SK-N-SH (cell line): ENCODE data around the gene APEH. TPM values are rescaled to one million over a fixed set of nuclear protein-coding genes. Genes with fewer than 3 reads are reported as not detected.

Experiments
- CTCF ChIA-PET: fragments of 300-600, 350-600 bp; formaldehyde crosslinking; extraction: SDS; loops from one replicate; lab custom pipeline; 2021; lab: Yijun Ruan, JAX
- POLR2A ChIA-PET: fragments of 350-600 bp; sonication (Branson Sonifier 250); formaldehyde crosslinking; extraction: SDS; loops from one replicate; lab custom pipeline; 2020; ENCODE audit warnings: antibody characterized with exemption, inconsistent platforms; lab: Yijun Ruan, JAX
- DNase-seq: peaks from one replicate; pipeline ENCODE4 v3.0.0; 2012
- H2AFZ ChIP-seq: fragments of 200-600 bp; sonication (generic); 2 replicates; pipeline ENCODE4 v1.8.1; 2016; ENCODE audit warnings: antibody characterized with exemption, mild to moderate bottlenecking, low read depth
- H3F3A ChIP-seq: fragments of 200-600 bp; sonication (generic); replicated peaks from 2 replicates; pipeline ENCODE3; 2016; ENCODE audit warnings: antibody characterized with exemption, mild to moderate bottlenecking; ENCODE audit not compliant: insufficient read depth
- H3K27ac ChIP-seq, 2 experiments: fragments of 200-500 bp in 1 of 2; fragments of 200-600 bp in 1 of 2; sonication (Bioruptor generic) in 1 of 2; sonication (generic), shearing (Covaris generic) in 1 of 2; 2 replicates each; pipeline versions ENCODE4 v1.5.1 to v1.6.1; 2014 to 2016; ENCODE audit warnings: low read depth in 2 of 2, inconsistent platforms in 1 of 2, low read length in 1 of 2, mild to moderate bottlenecking in 1 of 2, mixed read lengths in 1 of 2
- H3K27me3 ChIP-seq: fragments of 200-600 bp; sonication (generic), shearing (Covaris generic); 2 replicates; pipeline ENCODE4 v1.6.1; 2016; ENCODE audit warnings: mixed run types; ENCODE audit not compliant: insufficient read depth
- H3K36me3 ChIP-seq, 2 experiments: fragments of 200-500 bp in 1 of 2; fragments of 200-600 bp in 1 of 2; sonication (Bioruptor generic) in 1 of 2; sonication (generic) in 1 of 2; replicated peaks in 1 of 2; 2 replicates each; pipeline versions ENCODE3 to v1.5.1; 2014 to 2016; ENCODE audit warnings: low read length in 1 of 2, mild to moderate bottlenecking in 1 of 2; ENCODE audit not compliant: insufficient read depth in 2 of 2, control insufficient read depth in 1 of 2
- H3K4me1 ChIP-seq, 2 experiments: fragments of 200-500 bp in 1 of 2; fragments of 200-600 bp in 1 of 2; sonication (Bioruptor generic) in 1 of 2; sonication (generic), shearing (Covaris generic) in 1 of 2; 2 replicates each; pipeline versions ENCODE4 v1.5.1 to v1.6.1; 2014 to 2016; ENCODE audit warnings: low read depth in 1 of 2, low read length in 1 of 2, mixed run types in 1 of 2; ENCODE audit not compliant: insufficient read depth in 2 of 2, control insufficient read depth in 1 of 2
- H3K4me2 ChIP-seq: fragments of 200-600 bp; sonication (generic), shearing (Covaris generic); 2 replicates; pipeline ENCODE4 v1.6.1; 2017; ENCODE audit warnings: mixed run types
- H3K4me3 ChIP-seq, 2 experiments: fragments of 200-500 bp in 1 of 2; fragments of 200-600 bp in 1 of 2; sonication (Bioruptor generic) in 1 of 2; sonication (generic), shearing (Covaris generic) in 1 of 2; 2 replicates each; pipeline versions ENCODE4 v1.5.1 to v1.8.1; 2014 to 2016; ENCODE audit warnings: low read depth in 2 of 2, inconsistent platforms in 1 of 2, low read length in 1 of 2, mild to moderate bottlenecking in 1 of 2, mixed read lengths in 1 of 2, moderate library complexity in 1 of 2
- H3K79me2 ChIP-seq: fragments of 200-600 bp; sonication (generic); 2 replicates; pipeline ENCODE4 v1.8.1; 2017; ENCODE audit warnings: mild to moderate bottlenecking; ENCODE audit not compliant: insufficient read depth
- H3K9ac ChIP-seq: fragments of 200-600 bp; sonication (generic); 2 replicates; pipeline ENCODE4 v1.6.1; 2017; ENCODE audit warnings: mixed run types
- H3K9me2 ChIP-seq: fragments of 200-600 bp; sonication (generic); 2 replicates; pipeline ENCODE4 v1.6.1; 2017; ENCODE audit warnings: mixed run types
- H3K9me3 ChIP-seq: fragments of 200-600 bp; sonication (generic); 2 replicates; pipeline ENCODE4 v1.6.1; 2017; ENCODE audit warnings: mixed run types, mild to moderate bottlenecking, moderate library complexity
- H4K20me1 ChIP-seq: fragments of 200-600 bp; sonication (generic); 2 replicates; pipeline ENCODE4 v1.6.1; 2017; ENCODE audit warnings: mild to moderate bottlenecking, mixed run types; ENCODE audit not compliant: insufficient read depth
- CHD2 ChIP-seq: fragments of 150-350 bp; IDR thresholded peaks from 2 replicates; pipeline ENCODE4 v1.6.1; 2018; ENCODE audit warnings: low read length; ENCODE audit not compliant: partially characterized antibody
- CTCF ChIP-seq: fragments of 200-600 bp; sonication (generic); IDR thresholded peaks from 2 replicates; pipeline ENCODE4 v1.6.1; 2017; ENCODE audit warnings: antibody characterized with exemption, mild to moderate bottlenecking, moderate library complexity
- EP300 ChIP-seq, 2 experiments: IDR thresholded peaks; 2 replicates each; pipeline versions ENCODE4 v1.4.0 to v1.6.1; 2012; ENCODE audit warnings: borderline replicate concordance in 1 of 2, low read depth in 1 of 2, low read length in 1 of 2
- EZH2phosphoT487 ChIP-seq: fragments of 200-600 bp; sonication (generic); IDR thresholded peaks from 2 replicates; pipeline ENCODE4 v1.6.1; 2017; ENCODE audit warnings: low read depth, mixed run types, mild to moderate bottlenecking, antibody characterized with exemption, moderate library complexity, borderline replicate concordance
- FOSL2 ChIP-seq: IDR thresholded peaks from 2 replicates; pipeline ENCODE4 v1.4.0; 2012; ENCODE audit warnings: low read depth, mild to moderate bottlenecking, moderate library complexity, borderline replicate concordance
- FOXM1 ChIP-seq: IDR thresholded peaks from 2 replicates; pipeline ENCODE4 v1.4.0; 2012; ENCODE audit warnings: low read depth, mild to moderate bottlenecking
- GABPA ChIP-seq: IDR thresholded peaks from 2 replicates; pipeline ENCODE4 v1.4.0; 2012; ENCODE audit warnings: low read depth, mild to moderate bottlenecking
- JUND ChIP-seq: IDR thresholded peaks from 2 replicates; pipeline ENCODE4 v1.4.0; 2012
- MAX ChIP-seq: IDR thresholded peaks from 2 replicates; pipeline ENCODE4 v1.4.0; 2012; ENCODE audit warnings: low read depth
- MXI1 ChIP-seq: IDR thresholded peaks from 2 replicates; pipeline ENCODE4 v1.6.1; 2012; ENCODE audit warnings: mild to moderate bottlenecking, low read depth, low read length, improper control_type of control experiment
- NFIC ChIP-seq: IDR thresholded peaks from 2 replicates; pipeline ENCODE4 v1.4.0; 2012; ENCODE audit warnings: borderline replicate concordance
- NRF1 ChIP-seq: IDR thresholded peaks from 2 replicates; pipeline ENCODE4 v1.6.1; 2012; ENCODE audit warnings: low read depth, mild to moderate bottlenecking, low read length
- RAD21 ChIP-seq: IDR thresholded peaks from 2 replicates; pipeline ENCODE4 v1.6.1; 2012; ENCODE audit warnings: mild to moderate bottlenecking, low read length
- SIN3A ChIP-seq: IDR thresholded peaks from 2 replicates; pipeline ENCODE4 v1.6.1; 2012; ENCODE audit warnings: low read depth, mild to moderate bottlenecking, low read length, moderate library complexity, borderline replicate concordance
- SMC3 ChIP-seq: IDR thresholded peaks from 2 replicates; pipeline ENCODE4 v1.6.1; 2012; ENCODE audit warnings: low read depth, low read length, improper control_type of control experiment
- TAF1 ChIP-seq: IDR thresholded peaks from 2 replicates; pipeline ENCODE4 v1.6.1; 2012; ENCODE audit warnings: low read depth, mild to moderate bottlenecking, low read length, moderate library complexity, borderline replicate concordance
- YY1 ChIP-seq: IDR thresholded peaks from 2 replicates; pipeline ENCODE4 v1.4.0; 2012; ENCODE audit warnings: low read depth, mild to moderate bottlenecking
- WGBS: methylation state at CpG from one replicate; pipeline ENCODE4 v1.1.6; 2017; ENCODE audit warnings: low lambda C conversion rate; 5-methylcytosine and 5-hydroxymethylcytosine counted together
- polyA plus RNA-seq, 3 experiments: library from polyadenylated mRNA; depleted of rRNA; stranded (reverse); fragments of >200 nt; gene quantifications; 2 replicates each; pipeline ENCODE4 v1.2.3, GENCODE V29; 2012
- TF ChIP-seq, protein P1 (sequence below): IDR thresholded peaks from 2 replicates; pipeline ENCODE4 v1.6.1; 2012; ENCODE audit warnings: mild to moderate bottlenecking, low read depth, low read length, moderate library complexity

The APEH gene
- polyA plus RNA-seq, 1 of the 3 experiments (the other 2 are of a cell fraction), result 112 TPM

DNA sequence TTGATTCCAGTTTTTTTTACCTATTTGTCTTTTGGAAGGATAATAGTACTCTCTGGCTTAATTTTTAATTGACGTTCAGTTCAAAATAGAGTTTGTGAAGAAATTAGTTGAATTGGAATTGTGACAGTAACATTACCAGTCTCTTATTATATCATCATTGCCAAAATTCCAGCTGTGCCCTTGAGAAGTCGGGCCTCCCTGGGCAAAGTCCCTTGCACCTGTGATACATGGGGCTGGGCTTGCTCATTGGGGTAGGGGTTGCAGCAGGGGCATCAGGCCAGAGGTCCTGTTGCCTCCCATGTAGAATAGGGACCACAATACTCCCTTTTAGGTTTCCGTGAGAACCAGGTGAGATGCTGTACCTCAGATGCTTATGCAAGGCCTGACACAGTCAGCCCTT is 27.9 kb upstream of the APEH start:
- Histone ChIP-seq H3K4me3 (no peak overlapping the region), H3K9me3 (no peaks in the 10 kb centered on the region), H2AFZ (no peak overlapping the region), H3K4me1 (peaks cover 0 to 9% of the 10 kb centered on the region in 2 experiments; a peak in 1 of 4 replicates), H3K9me2 (no peaks in the 10 kb centered on the region), H3K27me3 (no peaks in the 10 kb centered on the region), H4K20me1 (no peaks in the 10 kb centered on the region), H3K79me2 (no peaks in the 10 kb centered on the region), H3K4me2 (no peak overlapping the region), H3K27ac (no peak overlapping the region), H3K9ac (no peak overlapping the region), H3K36me3 (no peaks in the 10 kb centered on the region), H3F3A (no peaks in the 10 kb centered on the region)
- TF ChIP-seq SIN3A, result no peak
- no peak for TF ChIP-seq MXI1
- TF ChIP-seq YY1, result no peak
- no peak for TF ChIP-seq CTCF
- no peak for TF ChIP-seq CHD2
- TF ChIP-seq, protein P1, sequence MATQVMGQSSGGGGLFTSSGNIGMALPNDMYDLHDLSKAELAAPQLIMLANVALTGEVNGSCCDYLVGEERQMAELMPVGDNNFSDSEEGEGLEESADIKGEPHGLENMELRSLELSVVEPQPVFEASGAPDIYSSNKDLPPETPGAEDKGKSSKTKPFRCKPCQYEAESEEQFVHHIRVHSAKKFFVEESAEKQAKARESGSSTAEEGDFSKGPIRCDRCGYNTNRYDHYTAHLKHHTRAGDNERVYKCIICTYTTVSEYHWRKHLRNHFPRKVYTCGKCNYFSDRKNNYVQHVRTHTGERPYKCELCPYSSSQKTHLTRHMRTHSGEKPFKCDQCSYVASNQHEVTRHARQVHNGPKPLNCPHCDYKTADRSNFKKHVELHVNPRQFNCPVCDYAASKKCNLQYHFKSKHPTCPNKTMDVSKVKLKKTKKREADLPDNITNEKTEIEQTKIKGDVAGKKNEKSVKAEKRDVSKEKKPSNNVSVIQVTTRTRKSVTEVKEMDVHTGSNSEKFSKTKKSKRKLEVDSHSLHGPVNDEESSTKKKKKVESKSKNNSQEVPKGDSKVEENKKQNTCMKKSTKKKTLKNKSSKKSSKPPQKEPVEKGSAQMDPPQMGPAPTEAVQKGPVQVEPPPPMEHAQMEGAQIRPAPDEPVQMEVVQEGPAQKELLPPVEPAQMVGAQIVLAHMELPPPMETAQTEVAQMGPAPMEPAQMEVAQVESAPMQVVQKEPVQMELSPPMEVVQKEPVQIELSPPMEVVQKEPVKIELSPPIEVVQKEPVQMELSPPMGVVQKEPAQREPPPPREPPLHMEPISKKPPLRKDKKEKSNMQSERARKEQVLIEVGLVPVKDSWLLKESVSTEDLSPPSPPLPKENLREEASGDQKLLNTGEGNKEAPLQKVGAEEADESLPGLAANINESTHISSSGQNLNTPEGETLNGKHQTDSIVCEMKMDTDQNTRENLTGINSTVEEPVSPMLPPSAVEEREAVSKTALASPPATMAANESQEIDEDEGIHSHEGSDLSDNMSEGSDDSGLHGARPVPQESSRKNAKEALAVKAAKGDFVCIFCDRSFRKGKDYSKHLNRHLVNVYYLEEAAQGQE, result no peak
- TF ChIP-seq FOXM1, result no peak
- no peak for TF ChIP-seq SMC3
- no peak for TF ChIP-seq EZH2phosphoT487
- no peak for TF ChIP-seq MAX
- TF ChIP-seq JUND, result no peak
- TF ChIP-seq FOSL2, result no peak
- TF ChIP-seq RAD21, result no peak
- no peak for TF ChIP-seq NRF1
- TF ChIP-seq GABPA, result no peak
- TF ChIP-seq TAF1, result no peak
- TF ChIP-seq EP300 (IDR thresholded peaks at IDR 0.05; ENCODE audit: borderline replicate concordance in 1 of 2, low read depth in 1 of 2, low read length in 1 of 2), result no peak
- no peak for TF ChIP-seq NFIC
- WGBS, result 54% methylated on average over 3 of the region's 3 CpGs
- ChIA-PET CTCF (interaction anchor here (3.5 kb wide), 1 partner anchor 106 kb away, joined by 19 read pairs; no protein-coding TSS in a partner anchor), POLR2A (no interaction called here)
- DNase-seq, result no peak
